ENCODE data around the gene RTP1.
"Not testable (repeated sequence)": the region's sequence is repeated elsewhere in the genome, so short reads cannot be mapped to it uniquely, and the experiment has no call there.

Gene RTP1

GRCh38 chr3:187199463-187200050 lies 2.3 kb downstream of the RTP1 start:
- DNase-seq = not testable (repeated sequence)

DNA sequence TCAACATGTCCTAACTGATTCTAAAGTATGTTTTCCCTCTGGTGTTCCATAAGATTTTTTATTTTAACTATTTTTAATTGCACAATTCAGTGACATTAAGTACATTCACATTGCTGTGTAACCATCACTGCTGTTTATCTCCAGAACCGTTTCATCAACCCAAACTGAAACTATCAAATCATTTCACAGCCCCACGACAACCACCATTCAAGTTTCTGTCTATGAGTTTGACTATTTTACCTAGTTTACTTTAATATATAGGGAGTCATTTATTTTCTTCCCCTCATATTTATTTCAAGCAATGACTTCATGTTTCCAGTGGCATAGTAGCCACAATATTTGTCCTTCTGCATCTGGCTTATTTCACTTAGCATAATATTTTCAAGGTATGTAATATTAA lies 8.4 kb downstream of the RTP1 start:
- no peak for DNase-seq

DNA sequence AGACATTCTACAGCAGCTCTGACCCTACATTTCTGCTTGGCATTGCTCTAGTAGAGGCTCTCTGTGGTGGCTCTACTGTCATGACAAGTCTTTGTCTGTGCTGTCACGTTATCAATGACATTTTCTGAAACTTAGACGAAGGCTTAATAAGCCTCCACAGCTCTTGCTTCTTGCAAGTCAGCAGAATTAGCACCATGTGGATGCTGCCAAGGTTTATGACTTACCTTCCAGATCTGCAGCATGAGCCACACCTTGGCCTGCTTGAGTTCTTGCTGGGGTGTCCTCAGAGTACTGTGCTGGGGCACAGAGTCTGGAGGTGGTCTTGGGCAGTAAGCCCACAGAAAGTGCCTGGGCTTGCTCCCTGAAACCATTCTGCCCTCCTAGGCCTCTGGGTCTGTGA lies 9.8 kb downstream of the RTP1 start:
- no peak for DNase-seq

GRCh38 chr3:187207624-187208023 lies 10.3 kb downstream of the RTP1 start:
- no peak for DNase-seq

DNA sequence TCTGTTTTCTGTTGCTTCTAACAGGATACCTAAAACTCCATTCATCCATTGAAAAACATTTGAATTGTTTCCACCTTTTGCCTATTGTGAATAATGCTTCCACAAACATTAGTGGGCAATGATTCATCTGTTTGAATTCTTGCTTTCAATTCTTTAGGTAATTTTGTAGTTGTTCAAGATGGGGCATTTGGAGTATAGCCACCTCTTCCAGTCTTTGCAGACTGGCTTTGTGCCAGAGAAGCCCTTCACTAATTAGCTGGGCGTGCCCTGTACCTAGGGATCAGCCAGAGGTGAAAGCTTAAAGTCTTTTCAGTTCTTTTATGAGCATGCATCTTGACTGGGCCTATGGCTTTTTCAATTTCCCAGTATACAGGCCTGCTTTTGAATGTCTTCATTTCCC lies 10.9 kb downstream of the RTP1 start:
- no peak for DNase-seq

DNA sequence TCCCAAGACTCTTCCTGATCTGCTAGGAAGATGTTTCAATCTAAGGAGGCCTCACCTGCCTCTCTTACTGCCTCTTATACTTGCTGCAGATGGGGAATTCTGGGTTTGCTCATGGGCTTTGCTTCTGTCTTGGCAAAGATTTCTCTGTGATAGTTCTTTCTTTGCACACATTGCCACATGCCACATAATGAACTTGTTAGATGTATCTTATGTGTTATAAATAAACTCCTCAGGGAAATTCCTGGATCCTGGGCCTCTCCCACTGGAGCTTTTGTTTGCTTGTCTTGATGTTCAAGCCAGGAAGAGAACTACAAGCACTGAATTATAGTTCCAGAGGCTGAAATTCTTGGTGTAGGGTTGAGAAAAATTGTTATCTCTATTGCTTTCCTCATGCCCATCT lies 12.2 kb downstream of the RTP1 start:
- DNase-seq = no peak

DNA sequence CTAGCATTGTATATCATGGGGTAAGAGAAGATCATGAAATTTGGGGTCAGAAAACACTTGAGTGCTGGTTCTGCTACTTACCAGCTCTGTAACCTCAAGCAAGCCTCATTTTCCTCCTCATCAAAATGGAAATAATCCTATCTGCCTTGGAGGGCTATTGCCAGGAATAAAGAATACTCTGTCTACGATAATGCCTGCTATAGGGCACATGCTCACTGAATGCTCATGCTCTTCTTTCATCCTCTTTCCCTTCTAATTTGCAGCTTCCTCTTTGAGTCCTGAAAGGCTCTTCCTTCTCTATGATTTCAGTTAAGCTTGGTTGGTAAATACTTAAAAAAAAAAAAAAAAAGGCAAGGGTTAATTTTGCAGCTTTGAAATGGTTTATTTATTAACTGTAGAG lies 12.8 kb downstream of the RTP1 start:
- DNase-seq = no peak

GRCh38 chr3:187210545-187211327 lies 13.4 kb downstream of the RTP1 start:
- peak; percentile 48 for DNase-seq

- DNase-seq = peak; percentile 60
Measured at GRCh38 chr3:187211532-187212195, 14.4 kb downstream of the RTP1 start.

- peak; percentile 53 for DNase-seq
Measured at GRCh38 chr3:187212196-187212545, 14.9 kb downstream of the RTP1 start.

- no peak for DNase-seq
Measured at GRCh38 chr3:187212705-187213104, 15.4 kb downstream of the RTP1 start.

GRCh38 chr3:187213616-187214015 lies 16.3 kb downstream of the RTP1 start:
- DNase-seq = no peak

DNA sequence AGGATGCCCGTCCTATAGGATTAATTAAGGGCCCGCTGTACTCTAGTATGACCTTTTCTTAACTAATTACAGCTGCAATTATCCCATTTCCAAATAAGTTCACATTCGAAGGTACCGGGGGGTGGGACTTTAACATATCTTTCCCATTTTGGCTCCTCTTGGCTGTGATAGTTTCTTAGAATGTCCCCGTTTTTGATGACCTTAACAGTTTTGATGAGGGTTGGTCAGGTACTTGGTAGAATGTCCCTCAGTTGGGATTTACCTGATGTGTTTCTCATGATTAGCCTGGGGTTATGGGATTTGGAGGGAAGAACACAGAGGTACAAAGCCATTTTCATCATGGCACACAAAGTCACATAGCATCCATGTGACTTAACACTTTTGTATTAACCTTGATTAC lies 18.2 kb downstream of the RTP1 start:
- no peak for DNase-seq

GRCh38 chr3:187222801-187223200 lies 25.5 kb downstream of the RTP1 start:
- no peak for DNase-seq

GRCh38 chr3:187223799-187224198 lies 26.5 kb downstream of the RTP1 start:
- DNase-seq = no peak

- no peak for DNase-seq
Measured at GRCh38 chr3:187227658-187228258, 30.5 kb downstream of the RTP1 start.

DNA sequence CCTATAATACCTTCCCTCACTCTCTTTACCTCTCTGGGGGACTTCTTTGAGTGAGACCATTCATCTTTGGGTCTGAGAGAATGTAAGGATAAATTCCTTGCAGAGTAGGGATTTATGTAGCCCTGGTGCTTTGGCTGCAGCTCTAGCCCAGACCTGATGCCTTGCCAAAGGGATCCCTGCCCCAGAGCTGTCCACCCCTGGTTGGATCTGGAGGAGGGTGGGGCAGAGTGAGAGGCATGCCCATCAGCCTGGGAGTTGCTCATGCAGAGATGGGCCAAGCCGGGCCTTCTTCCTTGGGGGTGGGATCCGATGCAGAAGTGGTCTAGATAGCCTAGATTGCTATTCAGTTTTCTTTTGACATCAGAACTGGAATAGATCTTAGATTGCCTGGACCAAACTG lies 31.5 kb downstream of the RTP1 start:
- no peak for DNase-seq

DNA sequence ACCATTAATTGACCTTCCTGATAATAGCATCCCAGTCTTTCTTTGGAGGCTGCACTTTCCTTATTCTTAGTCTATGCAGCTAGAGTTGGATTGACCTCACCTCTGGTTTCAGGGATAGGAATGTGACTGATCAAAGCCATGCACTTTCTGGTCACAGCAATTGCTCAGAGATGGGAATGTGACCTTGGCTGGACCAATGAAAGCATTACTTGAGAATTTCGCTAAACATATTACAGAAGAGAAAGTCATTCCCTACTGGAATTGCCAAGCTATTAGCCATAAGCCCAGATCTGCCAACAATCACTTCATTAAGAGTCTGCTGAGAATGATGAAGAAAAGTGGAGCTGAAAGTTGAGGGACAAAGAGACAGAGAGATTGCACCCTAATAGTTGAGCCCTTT lies 32.7 kb downstream of the RTP1 start:
- no peak for DNase-seq

- no peak for DNase-seq
Measured at GRCh38 chr3:187236962-187237361, 39.7 kb downstream of the RTP1 start.

DNA sequence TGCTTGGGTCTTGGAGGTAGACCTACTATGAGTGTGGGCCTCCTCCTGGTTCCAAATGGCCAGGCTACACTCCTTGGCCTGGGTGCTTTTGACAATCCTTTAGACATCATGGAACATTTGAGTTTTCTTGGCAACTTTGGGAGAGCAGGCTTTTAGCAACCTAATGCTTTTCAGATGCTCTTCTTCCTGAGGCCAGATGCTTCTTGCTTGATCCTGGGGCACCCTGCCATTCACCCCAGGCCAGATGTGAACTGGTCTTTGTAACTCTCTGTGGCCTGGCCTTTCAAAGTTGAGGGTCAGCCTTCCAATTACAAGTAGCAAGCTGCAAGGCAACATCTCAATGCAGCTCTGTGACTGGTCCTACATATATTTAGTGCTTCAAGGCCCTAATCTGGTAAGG lies 40.5 kb downstream of the RTP1 start:
- DNase-seq = no peak

GRCh38 chr3:187238239-187238638 lies 41.0 kb downstream of the RTP1 start:
- no peak for DNase-seq

GRCh38 chr3:187238835-187239234 lies 41.5 kb downstream of the RTP1 start:
- DNase-seq = not testable (repeated sequence)

GRCh38 chr3:187242435-187242834 lies 45.1 kb downstream of the RTP1 start:
- no peak for DNase-seq

DNA sequence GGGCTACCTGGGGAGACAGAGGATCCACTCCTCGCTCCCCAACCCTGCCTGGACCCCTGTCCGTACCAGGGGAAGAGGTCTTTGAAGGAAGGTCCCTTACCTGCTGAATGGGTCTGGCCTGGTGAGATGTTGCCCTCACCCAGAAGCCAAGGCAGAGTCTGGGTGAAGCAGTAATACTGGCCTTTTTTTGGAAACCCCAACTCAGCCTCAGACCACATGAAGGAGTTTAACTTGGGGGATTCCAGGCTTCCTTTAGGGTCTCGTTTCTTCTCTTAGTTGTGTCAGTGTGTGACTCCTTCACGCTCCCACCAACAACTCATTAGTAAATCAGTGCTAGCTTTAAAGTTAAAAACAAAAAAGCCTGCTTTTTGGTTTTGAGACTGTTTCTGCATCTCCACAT lies 45.6 kb downstream of the RTP1 start:
- no peak for DNase-seq

All from hematopoietic multipotent progenitor cell treated with erythropoietin and hydrocortisone succinate and interleukin-3 and kit ligand, for 4 days (in vitro differentiated cells).